Gastroesophageal sphincter (tissue), 4 donors: ENCODE measurements around the gene LPAR3. TPM values are rescaled to one million over a fixed set of nuclear protein-coding genes. Genes with fewer than 3 reads are reported as not detected.
A peak's percentile ranks its signal among the peaks of the same experiment; 100 is the strongest.

ENCODE experiments used
- ATAC-seq: fragments of 150-250 bp; one replicate; pipeline ENCODE4 v1.9.1; 2016; ENCODE audit warnings: mild to moderate bottlenecking, moderate library complexity
- H3K27ac ChIP-seq, 4 donors: fragments of 200-600 bp; sonication (generic) in 3 of 4; 1 replicate in 3 of 4; 2 replicates in 1 of 4; pipeline ENCODE4 v1.5.1; 2016 to 2019
- H3K27me3 ChIP-seq: fragments of 200-600 bp; sonication (generic); one replicate; pipeline ENCODE4 v1.5.1; 2019
- H3K36me3 ChIP-seq, 2 donors: fragments of 200-600 bp; sonication (generic); one replicate each; pipeline ENCODE4 v1.5.1; 2019; ENCODE audit warnings: control low read depth in 1 of 2
- H3K4me1 ChIP-seq, 3 donors: fragments of 200-600 bp; sonication (generic); 1 replicate in 2 of 3; 2 replicates in 1 of 3; pipeline ENCODE4 v1.5.1; 2016 to 2019; ENCODE audit warnings: control low read depth in 2 of 3
- H3K4me3 ChIP-seq, 2 donors: fragments of 200-600 bp; sonication (generic); one replicate each; pipeline ENCODE4 v1.5.1; 2019; ENCODE audit warnings: mild to moderate bottlenecking in 1 of 2, moderate library complexity in 1 of 2
- H3K9me3 ChIP-seq, 3 donors: fragments of 200-600 bp; sonication (generic); one replicate each; pipeline ENCODE4 v1.5.1; 2017 to 2019; ENCODE audit warnings: control low read depth in 2 of 3
- EP300 ChIP-seq: sonication (generic); formaldehyde crosslinking; IDR thresholded peaks from one replicate; pipeline ENCODE4 v1.6.1; 2017; ENCODE audit warnings: antibody characterized with exemption, mild to moderate bottlenecking
- POLR2A ChIP-seq, 2 donors: fragments of 450-650 bp; IDR thresholded peaks; one replicate each; pipeline ENCODE4 v1.6.1; 2017; ENCODE audit warnings: antibody characterized with exemption in 2 of 2, mild to moderate bottlenecking in 2 of 2, moderate library complexity in 1 of 2
- POLR2AphosphoS5 ChIP-seq: sonication (generic); formaldehyde crosslinking; IDR thresholded peaks from one replicate; pipeline ENCODE4 v1.6.1; 2017; ENCODE audit warnings: antibody characterized with exemption
- WGBS, 2 donors: methylation state at CpG; one replicate each; pipeline ENCODE4 v1.1.5; 2018; ENCODE audit warnings: low coverage in 1 of 2; 5-methylcytosine and 5-hydroxymethylcytosine counted together
- total RNA-seq, 4 donors: library from RNA; depleted of rRNA; stranded (reverse); fragments of >200 nt; gene quantifications; one replicate each; pipeline ENCODE4 v1.1.0, GENCODE V29; 2016
- TF ChIP-seq, protein P1 (sequence below), 4 experiments: fragments of 200-600 bp in 2 of 4; fragments of 450-650 bp in 2 of 4; sonication (generic) in 1 of 4; IDR thresholded peaks; one replicate each; pipeline ENCODE4 v1.5.1; 2017 to 2019; ENCODE audit warnings: antibody characterized with exemption in 4 of 4, mild to moderate bottlenecking in 2 of 4, moderate library complexity in 2 of 4

Gene LPAR3
- total RNA-seq, 4 donors from 2014 or later: 0.13 to 3.3 (median 0.23) TPM; not detected in 1

DNA sequence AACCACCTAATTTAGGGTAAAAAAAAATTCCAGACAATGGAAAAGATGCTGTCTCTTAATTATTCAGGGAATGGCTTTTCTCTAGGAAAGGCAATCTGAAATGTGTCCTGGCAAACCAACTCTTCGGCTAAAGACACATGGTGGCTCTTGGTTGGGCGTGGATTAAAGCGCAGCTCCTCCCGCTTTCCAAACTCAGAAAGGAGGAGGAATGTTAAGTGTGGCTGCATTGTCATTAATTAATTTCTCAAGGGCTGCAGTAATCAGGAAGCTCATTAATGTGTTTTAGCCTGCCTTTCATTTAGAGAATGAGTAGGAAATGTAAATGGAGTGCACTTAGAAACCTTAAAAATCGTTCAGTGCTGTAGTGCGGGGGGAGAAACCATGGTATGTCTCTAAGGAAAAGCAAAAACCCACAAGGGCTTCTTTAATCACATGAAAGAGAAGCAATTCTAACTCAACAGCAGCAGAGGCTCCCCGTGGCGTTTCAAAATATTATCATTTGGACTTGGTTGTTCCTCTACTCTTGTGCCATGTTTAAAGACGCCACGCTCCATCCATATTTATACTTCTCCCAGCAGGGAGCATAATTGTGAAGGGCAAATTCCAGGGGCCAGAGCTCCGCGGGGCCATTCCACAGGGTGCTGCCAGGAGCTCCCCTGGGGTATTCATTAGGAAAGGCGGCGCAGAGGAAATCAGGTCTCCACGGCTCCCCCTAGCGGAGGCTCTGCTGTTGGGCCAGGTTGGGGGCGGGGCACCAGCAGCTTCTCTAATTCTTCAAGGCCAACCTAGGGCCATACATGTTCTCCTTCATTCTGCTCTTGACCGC is 110.8 kb downstream of the LPAR3 start:
- no peaks in the 10 kb centered on the region for H3K27me3 ChIP-seq
- H3K36me3 ChIP-seq: no peaks in the 10 kb centered on the region
- no peak for ATAC-seq
- H3K27ac ChIP-seq: no peak overlapping the region
- H3K9me3 ChIP-seq: no peaks in the 10 kb centered on the region
- TF ChIP-seq, protein P1, sequence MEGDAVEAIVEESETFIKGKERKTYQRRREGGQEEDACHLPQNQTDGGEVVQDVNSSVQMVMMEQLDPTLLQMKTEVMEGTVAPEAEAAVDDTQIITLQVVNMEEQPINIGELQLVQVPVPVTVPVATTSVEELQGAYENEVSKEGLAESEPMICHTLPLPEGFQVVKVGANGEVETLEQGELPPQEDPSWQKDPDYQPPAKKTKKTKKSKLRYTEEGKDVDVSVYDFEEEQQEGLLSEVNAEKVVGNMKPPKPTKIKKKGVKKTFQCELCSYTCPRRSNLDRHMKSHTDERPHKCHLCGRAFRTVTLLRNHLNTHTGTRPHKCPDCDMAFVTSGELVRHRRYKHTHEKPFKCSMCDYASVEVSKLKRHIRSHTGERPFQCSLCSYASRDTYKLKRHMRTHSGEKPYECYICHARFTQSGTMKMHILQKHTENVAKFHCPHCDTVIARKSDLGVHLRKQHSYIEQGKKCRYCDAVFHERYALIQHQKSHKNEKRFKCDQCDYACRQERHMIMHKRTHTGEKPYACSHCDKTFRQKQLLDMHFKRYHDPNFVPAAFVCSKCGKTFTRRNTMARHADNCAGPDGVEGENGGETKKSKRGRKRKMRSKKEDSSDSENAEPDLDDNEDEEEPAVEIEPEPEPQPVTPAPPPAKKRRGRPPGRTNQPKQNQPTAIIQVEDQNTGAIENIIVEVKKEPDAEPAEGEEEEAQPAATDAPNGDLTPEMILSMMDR (IDR thresholded peaks at IDR 0.05): peak in 2 of 4 experiments; percentile 28 to 53
- TF ChIP-seq POLR2A (IDR thresholded peaks at IDR 0.05): no peak
- H3K4me3 ChIP-seq: no peak overlapping the region
- H3K4me1 ChIP-seq: peaks cover 0 to 16% (median 3%) of the 10 kb centered on the region in 3 donors
- whole genome bisulfite sequencing, 2 donors: 79 to 81% methylated on average over 8 to 9 of the region's 18 CpGs

DNA sequence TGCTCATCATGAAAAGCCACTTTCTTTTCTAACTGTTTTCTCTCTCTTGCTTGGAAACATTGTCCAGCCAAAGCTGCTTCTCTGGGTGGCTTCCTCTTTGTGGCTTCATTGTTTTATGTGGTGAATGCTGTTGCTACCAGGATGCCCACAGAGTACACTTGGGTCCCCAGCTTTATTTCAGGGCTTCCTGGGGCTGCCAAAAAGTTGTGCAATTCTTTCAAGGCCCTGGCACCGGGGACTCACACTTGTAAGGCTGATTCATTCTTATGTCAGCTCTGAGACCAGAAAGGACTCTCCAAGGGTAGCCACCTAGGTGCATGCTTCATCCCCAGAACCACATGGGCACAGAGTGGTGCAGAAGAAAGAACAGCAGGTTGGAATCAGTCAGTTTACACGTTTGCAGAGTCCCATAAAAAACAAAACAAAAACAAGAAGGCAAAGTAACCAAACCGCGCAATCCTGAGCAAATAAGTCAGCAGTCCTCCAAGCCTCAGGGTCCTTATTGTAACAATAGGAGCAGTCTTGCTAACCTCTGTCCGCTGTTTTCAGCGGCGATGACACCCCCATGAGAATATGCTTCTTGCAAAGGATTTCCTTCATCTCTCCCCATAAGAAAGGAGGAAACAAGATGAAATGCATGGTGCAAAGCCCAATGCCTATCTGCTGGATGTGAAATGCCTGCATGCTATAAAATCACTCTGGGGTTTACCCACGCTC is 112.8 kb downstream of the LPAR3 start:
- no peaks in the 10 kb centered on the region for H3K9me3 ChIP-seq
- no peaks in the 10 kb centered on the region for H3K27me3 ChIP-seq
- peaks cover 0 to 5% (median 0%) of the 10 kb centered on the region in 3 donors for H3K4me1 ChIP-seq
- WGBS, 2 donors: 71 to 83% methylated on average over 3 to 8 of the region's 8 CpGs
- TF ChIP-seq, protein P1 (IDR thresholded peaks at IDR 0.05): no peak
- TF ChIP-seq POLR2AphosphoS5 (no peak), EP300 (no peak), POLR2A (IDR thresholded peaks at IDR 0.05) (no peak)
- H3K27ac ChIP-seq: no peak overlapping the region
- ATAC-seq: no peak
- no peaks in the 10 kb centered on the region for H3K36me3 ChIP-seq
- H3K4me3 ChIP-seq: no peak overlapping the region

DNA sequence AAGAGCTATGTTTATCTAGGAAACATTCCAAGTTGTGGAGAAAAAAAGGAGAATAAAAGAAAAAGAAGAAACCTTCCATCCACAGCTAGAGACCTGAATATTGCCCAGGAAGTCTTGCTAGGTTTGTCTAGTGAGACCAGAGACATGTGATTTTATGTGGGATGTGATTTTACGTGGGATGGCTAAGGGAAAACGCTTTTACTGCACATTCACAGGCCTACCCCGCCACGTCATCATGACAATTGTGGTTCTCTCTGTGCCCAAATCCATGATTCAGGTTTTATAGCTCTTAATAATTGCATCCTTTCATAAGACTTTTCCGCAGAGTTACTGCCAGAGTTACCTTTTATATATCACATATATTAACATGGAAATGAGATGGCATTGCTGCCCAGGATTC is 116.4 kb downstream of the LPAR3 start:
- Histone ChIP-seq H3K9me3 (no peaks in the 10 kb centered on the region), H3K27ac (no peak overlapping the region), H3K36me3 (no peaks in the 10 kb centered on the region), H3K27me3 (no peaks in the 10 kb centered on the region), H3K4me3 (no peak overlapping the region), H3K4me1 (no peaks in the 10 kb centered on the region)
- TF ChIP-seq POLR2A (IDR thresholded peaks at IDR 0.05): no peak
- TF ChIP-seq, protein P1 (IDR thresholded peaks at IDR 0.05): no peak
- TF ChIP-seq EP300: no peak
- no peak for TF ChIP-seq POLR2AphosphoS5
- WGBS, 2 donors: 77 to 92% methylated on average over 5 of the region's 5 CpGs
- no peak for ATAC-seq

DNA sequence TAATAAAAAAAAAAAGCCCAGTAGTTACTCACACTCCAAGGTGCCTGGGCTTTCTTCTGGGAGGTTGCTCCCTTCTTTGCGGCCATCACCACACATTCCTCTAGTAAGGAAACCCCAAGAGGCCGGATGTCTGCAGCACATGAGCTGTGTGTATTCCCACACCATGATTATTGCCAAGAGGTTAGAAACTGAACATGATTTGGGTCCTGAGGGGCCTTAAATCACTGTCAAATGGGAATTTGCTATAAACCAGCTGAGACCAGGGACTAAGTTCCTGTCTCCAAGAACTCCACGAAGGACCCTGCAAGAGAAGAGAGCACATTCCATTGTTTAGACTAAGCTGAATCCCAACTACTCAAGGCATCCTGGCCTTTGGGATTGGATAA is 117.5 kb downstream of the LPAR3 start:
- H3K27ac ChIP-seq: no peak overlapping the region
- no peaks in the 10 kb centered on the region for H3K27me3 ChIP-seq
- WGBS, 2 donors: 56 to 71% methylated on average over 1 to 2 of the region's 3 CpGs
- no peak for ATAC-seq
- H3K36me3 ChIP-seq: no peaks in the 10 kb centered on the region
- no peaks in the 10 kb centered on the region for H3K9me3 ChIP-seq
- H3K4me1 ChIP-seq: no peaks in the 10 kb centered on the region
- TF ChIP-seq POLR2AphosphoS5: no peak
- TF ChIP-seq, protein P1 (IDR thresholded peaks at IDR 0.05): no peak
- TF ChIP-seq EP300: no peak
- TF ChIP-seq POLR2A (IDR thresholded peaks at IDR 0.05): no peak
- H3K4me3 ChIP-seq: no peak overlapping the region
